Frontal cortex (tissue), 4 donors: ENCODE measurements around the gene RFXAP. TPM values are rescaled to one million over a fixed set of nuclear protein-coding genes. Genes with fewer than 3 reads are reported as not detected.

Experiments used
- DNase-seq, 2 donors: peaks; one replicate each; pipeline ENCODE4 v3.0.0; 2012; ENCODE audit warnings: low spot score in 2 of 2
- FAIRE-seq: peaks from 2 replicates; lab custom pipeline; 2012; peaks lifted over from hg19 to GRCh38; lab: Jason Lieb, UNC
- total RNA-seq: library from RNA; depleted of rRNA; stranded (reverse); fragments of >200 nt; gene quantifications from one replicate; pipeline ENCODE4 v1.2.3, GENCODE V29; 2014
- donor health status: control.
- donor health status: control.
- donor health status: control.

RFXAP gene
- total RNA-seq, 1 donor from 2014 or later = 5.3 TPM

DNA sequence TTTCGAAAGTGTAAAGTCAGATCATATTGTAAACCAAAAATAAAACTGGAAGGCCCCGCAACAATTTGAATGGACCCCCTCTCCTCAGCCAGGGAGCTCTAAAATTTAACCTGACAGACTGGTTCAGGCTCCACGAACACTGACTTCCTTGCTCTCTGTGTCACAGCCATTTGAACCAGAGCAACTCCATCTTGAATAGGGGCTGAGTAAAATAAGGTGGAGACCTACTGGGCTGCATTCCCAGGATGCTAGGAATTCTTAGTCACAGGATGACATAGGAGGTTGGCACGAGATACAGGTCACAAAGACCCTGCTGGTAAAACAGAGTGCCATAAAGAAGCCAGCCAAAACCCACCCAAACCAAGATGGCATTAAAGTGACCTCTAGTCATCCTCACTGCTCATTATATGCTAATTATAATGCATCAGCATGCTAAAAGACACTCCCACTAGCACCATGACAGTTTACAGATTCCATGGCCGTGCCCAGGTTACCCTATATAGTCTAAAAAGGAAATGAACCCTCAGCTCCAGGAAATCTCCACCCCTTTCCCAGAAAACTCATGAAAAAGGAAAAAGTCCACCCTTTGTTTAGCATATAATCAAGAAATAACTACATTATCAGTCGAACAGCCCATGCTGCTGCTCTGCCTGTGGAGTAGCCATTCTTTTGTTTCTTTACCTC is 43.1 kb downstream of the RFXAP start:
- no peak for FAIRE-seq
- no peak for DNase-seq

DNA sequence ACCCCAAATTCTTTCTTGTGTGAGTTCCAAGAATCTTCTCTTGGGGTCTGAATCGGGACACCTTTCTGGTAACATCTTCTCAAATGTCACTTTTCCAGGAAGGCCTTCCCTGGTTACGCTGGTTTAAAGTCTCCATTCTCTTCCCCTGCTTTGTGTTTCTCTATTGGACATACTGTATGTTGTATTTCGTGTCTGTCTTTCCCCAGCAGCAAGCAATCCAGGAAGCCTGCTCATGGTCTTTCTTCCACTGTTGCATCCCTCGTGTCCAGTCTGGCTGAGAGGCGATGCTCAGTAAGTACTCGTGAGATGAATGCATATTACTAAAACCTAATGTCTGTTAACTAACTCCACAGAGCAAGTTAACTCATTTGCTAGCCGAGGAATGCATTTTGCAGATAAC is 43.7 kb downstream of the RFXAP start:
- FAIRE-seq (no peak), DNase-seq (no peak)

DNA sequence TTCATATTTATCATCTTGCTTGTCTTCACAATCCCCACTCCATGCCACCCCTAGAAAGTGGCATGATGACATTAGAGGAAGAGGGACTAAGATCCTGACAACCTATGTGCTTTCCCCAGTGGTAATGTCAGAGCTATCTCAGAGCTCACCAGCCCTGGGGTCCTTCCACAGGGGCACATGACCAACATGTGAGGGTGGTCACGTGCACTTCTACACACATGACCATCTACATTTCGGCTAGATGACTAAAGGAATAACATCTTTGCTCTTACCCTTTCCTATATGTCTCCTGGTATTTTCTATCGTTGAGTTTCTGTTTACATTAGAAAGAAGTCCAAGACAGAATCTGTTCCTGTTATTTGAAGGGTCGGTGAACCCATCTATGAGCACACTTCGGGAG is 46.2 kb downstream of the RFXAP start:
- no peak for FAIRE-seq
- DNase-seq = no peak

DNA sequence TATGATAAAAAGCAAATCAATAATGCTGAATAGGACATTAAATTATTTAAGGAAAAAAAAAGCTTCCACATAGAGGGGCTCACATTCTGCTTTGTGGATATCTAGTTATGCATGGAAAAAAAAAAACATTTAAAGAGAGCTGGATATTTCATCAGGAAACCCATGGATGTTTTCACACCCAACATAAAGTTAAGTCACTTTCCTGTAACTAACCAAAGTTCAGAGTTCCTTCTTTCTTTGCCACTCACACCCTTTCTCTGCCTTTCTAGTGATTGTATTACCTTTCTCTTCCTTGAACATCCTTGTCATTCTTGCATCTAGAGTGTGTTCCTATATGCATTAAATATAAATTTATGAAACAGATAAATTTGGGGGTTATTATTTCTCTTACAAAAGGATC is 47.2 kb downstream of the RFXAP start:
- no peak for FAIRE-seq
- DNase-seq = no peak

DNA sequence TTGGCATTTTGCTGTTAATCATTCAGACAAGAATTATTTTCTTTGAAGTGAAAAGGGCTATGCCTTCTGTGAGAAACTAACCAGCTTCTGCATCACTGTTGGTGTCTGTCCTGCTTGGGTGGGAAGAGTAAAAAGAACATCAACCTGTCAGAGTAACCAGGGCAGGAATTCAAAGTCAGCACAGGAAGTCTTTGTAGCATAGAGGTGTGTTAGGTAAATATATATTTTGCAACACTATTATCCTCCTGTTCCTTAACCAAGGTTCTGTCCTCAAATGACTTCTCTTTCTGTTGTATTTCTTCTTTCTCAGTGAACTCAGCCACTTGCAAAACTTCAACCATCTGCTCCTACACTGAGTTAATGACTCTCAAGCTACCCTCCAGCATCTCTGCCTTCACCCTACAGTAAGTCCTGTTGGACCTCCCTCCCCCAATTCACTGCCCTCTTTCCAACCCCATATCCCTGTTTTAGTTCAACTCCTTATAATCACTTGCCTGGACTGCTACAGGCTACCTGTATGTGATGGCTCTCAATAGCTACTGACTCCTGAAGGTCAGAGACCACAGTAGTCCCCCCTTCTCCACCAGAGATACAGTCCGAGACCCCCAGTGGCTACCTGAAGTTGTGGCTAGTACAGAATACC is 51.1 kb downstream of the RFXAP start:
- DNase-seq (no peak), FAIRE-seq (no peak)

- no peak for FAIRE-seq
- peak in 1 of 2 donors; percentile 20 for DNase-seq
Measured at GRCh38 chr13:36872621-36873020, 53.6 kb downstream of the RFXAP start.

DNA sequence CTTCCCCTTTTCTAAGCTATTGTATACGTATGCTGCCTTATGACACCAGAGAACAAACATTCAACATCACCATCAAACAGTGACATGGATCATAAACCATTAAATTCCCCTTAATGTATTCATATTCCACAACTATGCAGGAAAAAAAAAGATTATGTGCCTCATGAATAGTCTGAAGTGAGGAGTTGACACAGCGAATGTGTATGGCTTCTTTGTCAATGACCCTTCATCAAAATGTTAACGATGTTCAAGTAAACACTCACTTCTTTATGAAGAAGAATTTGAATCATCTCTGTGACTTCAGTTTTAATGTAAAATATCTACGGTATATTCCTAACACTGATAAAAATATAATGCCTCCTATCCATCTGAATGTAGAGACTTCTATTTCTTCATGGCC is 56.4 kb downstream of the RFXAP start:
- FAIRE-seq = no peak

DNA sequence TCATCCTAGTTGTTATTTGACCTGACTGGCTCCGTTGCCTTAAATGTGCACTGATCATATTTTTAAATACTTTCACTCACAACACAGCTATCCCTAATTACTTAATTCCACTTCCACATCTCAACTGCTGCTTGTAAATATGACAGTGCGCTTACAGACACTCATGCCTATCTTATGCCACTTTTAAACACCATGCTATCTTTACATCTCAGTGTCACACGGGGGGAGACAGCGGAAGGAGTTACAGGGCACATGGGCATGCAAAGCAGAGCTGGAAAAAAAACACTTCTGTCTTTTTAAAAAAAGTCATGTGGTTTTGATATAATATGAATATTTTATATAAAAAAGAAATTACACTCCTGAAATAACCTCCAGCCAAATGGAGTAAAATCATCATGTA is 56.9 kb downstream of the RFXAP start:
- no peak for DNase-seq

More for the DNA sequence above, 56.4 kb downstream of the RFXAP start:
- DNase-seq = no peak

More for the DNA sequence above, 56.9 kb downstream of the RFXAP start:
- no peak for FAIRE-seq

Other genes with a start within 250 kb of the RFXAP start
- gene SERTM1, start 145.2 kb upstream of the RFXAP start, total RNA-seq = 8.6 TPM
- 9.8 TPM for gene SMAD9, start 101.0 kb downstream of the RFXAP start, total RNA-seq
- 21.2 TPM for gene ALG5, start 180.1 kb downstream of the RFXAP start, total RNA-seq
- 31.8 TPM for gene EXOSC8, start 181.6 kb downstream of the RFXAP start, total RNA-seq
- gene SUPT20H, start 240.5 kb downstream of the RFXAP start, total RNA-seq = 62.0 TPM